Measurements from ENCODE around the gene AUTS2. TPM values are rescaled to one million over a fixed set of nuclear protein-coding genes. Genes with fewer than 3 reads are reported as not detected.

AUTS2 gene
- total RNA-seq, 1 experiment from 2014 or later, result 2.2 TPM

DNA sequence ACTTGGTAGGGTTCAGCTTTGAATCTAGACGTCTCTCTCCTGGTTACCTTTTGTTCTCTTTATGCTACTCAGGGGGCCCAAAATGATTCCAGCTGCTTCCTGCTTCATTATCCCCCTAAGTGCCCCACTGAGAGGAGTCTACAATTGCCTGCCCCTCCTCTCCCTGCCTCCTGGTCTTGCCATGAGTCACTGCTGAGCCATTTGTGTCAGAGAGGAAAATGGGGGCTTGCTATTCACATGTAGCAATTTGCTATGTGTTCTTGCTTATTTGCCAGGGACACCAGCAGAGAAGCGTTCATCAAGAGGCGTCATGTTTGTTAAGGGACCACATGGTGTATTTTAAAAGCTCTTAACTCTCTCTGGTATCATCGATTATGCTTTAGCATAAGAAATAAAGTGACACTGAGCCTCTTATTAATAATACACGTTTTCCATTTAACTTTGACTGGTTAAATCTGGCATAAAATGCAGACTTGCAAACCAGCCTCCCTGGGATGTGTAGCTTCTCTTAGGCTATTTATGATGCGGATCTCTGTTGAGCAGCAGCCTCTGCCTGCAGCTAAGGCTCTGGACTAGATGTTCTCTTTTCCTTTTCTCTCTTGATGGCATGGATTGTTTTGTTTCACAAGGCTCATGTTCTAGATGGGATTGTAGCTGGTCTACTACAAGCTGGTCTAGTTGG, 239.3 kb downstream of the AUTS2 start:
- no peaks in the 10 kb centered on the region for H3K27me3 ChIP-seq
- H3K9me3 ChIP-seq, result no peaks in the 10 kb centered on the region
- no peak overlapping the region for H3K4me3 ChIP-seq
- H3K36me3 ChIP-seq, result no peaks in the 10 kb centered on the region
- no peak for DNase-seq

DNA sequence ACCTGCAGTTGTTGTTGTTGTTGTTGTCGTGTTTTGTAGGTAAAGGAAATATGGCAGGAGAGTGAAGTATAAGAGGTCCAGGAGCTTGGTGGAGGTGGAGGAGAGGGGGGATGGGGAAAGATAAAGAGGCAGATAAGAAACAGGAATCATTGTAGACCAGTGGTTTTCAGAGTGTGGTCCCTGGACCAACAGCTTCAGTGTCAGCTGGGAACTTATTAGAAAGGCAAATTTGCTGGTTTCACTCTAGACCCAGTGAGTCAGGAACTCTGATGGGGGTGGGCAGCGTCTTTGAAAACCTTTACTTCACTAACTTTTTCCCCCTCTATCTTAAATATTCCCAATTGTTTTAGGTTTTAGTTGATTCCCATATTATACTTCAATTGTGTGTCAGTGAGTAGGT, 241.5 kb downstream of the AUTS2 start:
- Histone ChIP-seq H3K9me3 (no peaks in the 10 kb centered on the region), H3K36me3 (no peaks in the 10 kb centered on the region), H3K27me3 (no peaks in the 10 kb centered on the region), H3K4me3 (no peak overlapping the region)
- no peak for DNase-seq

DNA sequence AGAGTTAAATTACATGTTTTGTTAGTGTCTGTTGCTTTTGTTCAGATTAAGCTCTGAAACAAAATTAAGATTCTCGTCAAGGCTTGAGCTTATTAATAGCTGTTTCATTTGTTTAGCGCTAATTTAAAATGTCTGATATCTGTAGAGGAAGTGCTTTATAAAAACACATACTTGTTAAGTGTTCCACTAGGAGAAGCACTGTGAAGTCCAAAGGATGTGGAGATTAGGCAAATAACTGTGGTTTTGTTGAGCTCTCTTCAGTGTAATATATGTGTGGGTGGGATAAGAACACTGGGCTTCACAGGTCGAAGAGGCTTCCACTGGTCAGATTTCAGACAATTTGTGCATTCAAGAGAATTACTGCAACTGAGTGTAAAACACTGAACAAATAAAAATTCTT, 242.0 kb downstream of the AUTS2 start:
- Histone ChIP-seq H3K27me3 (no peaks in the 10 kb centered on the region), H3K4me3 (no peak overlapping the region), H3K36me3 (no peaks in the 10 kb centered on the region), H3K9me3 (no peaks in the 10 kb centered on the region)
- DNase-seq, result no peak

DNA sequence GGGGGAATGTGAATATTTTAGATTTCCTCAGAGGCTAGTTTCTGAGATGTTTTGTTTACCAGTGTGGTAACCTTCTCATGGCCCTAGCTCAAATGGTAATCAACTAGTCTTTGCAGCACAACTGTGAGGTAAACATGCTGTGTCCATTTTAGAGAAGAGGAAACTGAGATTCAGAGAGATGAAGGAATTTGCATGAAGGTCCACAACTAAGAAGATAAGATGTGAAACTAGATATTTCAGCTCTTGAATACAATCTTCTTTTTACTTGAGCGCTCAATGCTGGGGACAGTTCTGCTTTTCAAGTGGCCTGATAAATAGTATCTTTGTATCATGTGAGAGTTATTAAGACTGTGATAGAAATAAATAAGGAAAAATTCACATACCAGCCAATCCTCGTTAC, 245.4 kb downstream of the AUTS2 start:
- no peaks in the 10 kb centered on the region for H3K9me3 ChIP-seq
- no peak for DNase-seq
- H3K4me3 ChIP-seq, result no peak overlapping the region
- no peaks in the 10 kb centered on the region for H3K36me3 ChIP-seq
- H3K27me3 ChIP-seq, result no peaks in the 10 kb centered on the region

DNA sequence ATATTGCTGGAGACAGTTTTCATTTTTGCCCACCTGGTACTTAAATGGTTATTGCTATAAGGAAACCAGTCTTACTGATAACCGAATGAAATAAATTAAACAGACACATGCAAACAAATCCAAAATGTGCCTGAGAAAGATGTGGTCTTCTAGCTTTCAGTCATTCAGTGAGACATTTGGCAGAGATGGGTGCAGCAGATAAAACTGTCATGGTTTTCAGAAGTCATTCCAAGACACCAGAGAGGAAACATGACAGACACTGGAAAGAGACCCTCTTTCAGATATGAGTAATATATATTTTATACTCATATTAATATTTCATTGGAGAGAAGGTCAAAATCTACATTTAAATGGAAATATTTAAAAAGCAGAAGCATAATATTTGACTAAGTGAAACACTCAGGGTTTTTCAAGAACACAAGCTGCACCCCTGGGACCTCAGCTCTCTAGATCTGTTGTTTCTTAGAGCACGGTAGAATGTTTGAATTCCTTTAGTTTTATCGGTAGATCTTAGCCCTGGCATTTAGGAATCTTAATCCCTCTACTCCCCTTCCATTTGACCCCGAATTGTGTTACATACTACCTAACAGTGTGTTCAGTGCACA, 246.1 kb downstream of the AUTS2 start:
- no peak for DNase-seq
- Histone ChIP-seq H3K4me3 (no peak overlapping the region), H3K27me3 (no peaks in the 10 kb centered on the region), H3K9me3 (no peaks in the 10 kb centered on the region), H3K36me3 (no peaks in the 10 kb centered on the region)

DNA sequence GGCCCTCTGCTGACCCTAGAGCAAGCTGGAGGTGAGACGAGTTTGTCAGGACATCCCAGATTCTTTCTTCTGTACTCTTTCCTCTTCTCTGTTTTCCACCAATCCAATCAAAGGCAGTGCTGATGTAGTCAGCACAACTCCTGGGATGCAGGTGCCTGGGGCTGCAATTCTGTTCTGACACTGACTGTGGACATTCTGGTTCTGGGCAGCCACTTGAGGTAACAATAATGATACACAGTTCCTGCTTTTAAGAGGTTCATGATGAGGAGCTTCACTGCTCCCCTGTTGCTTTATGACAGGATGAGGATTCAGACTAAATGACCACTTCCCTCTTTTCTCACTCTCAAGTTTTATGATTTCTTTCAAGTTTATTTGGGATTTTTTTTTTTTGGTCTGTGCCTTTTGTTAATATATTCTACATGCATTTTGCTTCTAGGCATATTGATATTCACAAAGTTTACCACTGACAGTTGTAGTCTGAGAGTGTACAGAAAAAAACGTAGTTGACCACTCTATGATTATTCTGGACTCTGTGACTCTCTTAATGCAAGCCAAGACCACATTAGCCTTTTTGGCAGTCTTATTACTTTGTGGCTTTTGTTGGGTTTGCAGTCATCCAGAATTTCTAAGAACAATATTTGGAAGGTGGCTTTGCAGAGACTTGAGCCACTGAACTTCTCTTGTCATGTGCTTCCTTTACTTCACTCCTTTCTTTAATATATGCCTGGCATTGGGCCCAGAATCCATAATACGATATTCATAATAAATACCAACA, 247.6 kb downstream of the AUTS2 start:
- no peaks in the 10 kb centered on the region for H3K9me3 ChIP-seq
- no peaks in the 10 kb centered on the region for H3K36me3 ChIP-seq
- no peak for DNase-seq
- H3K4me3 ChIP-seq, result no peak overlapping the region
- H3K27me3 ChIP-seq, result no peaks in the 10 kb centered on the region

DNA sequence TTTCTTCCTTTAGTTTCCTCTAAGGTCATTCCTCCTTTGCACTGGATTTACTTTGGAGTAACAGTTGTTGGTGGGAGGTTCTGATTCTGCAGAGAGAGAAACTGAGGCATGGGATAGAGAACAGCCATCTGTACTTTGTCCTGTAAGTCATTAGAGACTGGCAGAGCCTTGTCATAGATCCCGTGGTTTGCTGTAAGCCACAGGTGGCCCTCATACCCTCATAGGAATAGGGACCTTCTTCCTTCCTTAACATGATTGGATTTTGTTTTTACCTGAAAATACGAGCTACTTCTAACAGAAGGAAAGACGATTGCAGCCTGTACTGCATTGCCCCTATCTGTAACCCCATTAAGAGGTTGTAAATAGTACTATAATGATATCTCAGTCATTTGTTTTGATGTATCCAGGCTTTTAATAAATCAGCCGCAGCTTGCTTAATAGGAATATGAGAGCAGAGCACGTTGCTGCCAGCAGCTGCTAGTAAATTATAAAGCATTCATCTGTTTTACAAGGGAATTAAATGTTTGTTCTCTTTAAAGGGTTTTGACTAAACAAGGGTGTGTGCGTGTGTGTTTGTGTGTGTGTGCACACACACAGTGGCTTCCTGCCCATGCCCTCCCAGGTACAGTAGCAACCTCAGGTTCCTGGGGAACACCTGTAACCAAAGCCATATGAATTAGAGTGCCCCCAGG, 249.8 kb downstream of the AUTS2 start:
- Histone ChIP-seq H3K36me3 (no peaks in the 10 kb centered on the region), H3K9me3 (no peaks in the 10 kb centered on the region), H3K4me3 (no peak overlapping the region), H3K27me3 (no peaks in the 10 kb centered on the region)
- no peak for DNase-seq

DNA sequence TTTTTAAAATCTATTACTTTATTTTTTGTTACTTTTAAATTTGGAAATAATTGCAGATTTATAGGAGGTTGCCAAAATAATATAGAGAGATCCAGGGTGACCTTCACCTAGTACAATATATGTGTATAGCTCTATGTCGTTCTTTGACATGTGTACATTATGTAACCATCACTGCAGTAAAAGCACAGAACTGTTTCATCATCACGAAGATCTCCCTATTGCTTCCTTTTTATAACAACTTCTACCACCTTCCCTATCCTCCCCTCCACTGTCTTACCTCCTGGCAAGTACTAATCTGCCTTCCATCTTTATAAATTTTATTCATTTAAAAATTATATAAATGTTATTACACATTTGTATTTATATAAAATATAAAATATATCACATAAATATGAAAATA, 251.0 kb downstream of the AUTS2 start:
- Histone ChIP-seq H3K4me3 (no peak overlapping the region), H3K9me3 (no peaks in the 10 kb centered on the region), H3K27me3 (no peaks in the 10 kb centered on the region), H3K36me3 (no peaks in the 10 kb centered on the region)
- DNase-seq, result no peak

DNA sequence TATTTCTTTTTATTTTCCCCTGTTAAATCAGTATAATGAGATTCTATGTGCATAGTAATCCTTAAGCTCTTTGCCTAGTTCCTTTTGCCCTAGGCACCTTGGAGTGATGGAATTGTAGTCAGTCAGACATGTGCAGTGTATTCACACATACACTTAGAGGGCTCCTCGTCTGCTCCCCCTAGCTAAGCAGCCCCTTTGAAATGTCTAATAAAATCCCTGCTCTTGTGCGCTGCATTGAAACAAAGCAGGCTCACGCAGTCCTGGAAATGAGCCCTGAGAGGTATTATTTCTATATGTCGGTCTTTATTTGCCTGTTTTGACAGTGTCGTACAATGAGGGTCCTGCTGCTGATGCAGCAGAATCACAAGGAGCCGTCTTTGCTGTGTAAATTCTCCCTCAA, 258.7 kb downstream of the AUTS2 start:
- Histone ChIP-seq H3K9me3 (no peaks in the 10 kb centered on the region), H3K4me3 (no peak overlapping the region), H3K36me3 (no peaks in the 10 kb centered on the region), H3K27me3 (no peaks in the 10 kb centered on the region)
- no peak for DNase-seq

DNA sequence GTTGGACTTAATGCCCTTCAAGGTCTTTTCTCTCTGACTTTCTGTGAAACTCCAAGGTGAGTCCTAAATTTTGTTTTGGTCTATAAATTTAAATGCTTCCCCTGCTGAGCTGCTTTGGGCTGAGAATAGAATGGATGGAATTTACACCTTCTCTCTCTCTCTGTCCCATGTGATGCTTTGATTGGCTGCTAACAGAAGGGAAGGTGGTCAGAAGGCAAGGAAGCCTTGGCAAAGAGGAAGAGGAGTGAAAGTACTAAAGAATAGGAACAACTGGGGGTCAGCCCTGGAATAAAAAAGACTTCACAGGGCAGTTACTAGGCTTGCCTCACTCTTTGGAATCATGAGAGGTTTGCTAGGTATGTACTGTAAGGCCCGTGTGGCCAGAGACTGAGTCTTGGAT, 260.2 kb downstream of the AUTS2 start:
- Histone ChIP-seq H3K4me3 (no peak overlapping the region), H3K36me3 (no peaks in the 10 kb centered on the region), H3K9me3 (no peaks in the 10 kb centered on the region), H3K27me3 (no peaks in the 10 kb centered on the region)
- DNase-seq, result no peak

DNA sequence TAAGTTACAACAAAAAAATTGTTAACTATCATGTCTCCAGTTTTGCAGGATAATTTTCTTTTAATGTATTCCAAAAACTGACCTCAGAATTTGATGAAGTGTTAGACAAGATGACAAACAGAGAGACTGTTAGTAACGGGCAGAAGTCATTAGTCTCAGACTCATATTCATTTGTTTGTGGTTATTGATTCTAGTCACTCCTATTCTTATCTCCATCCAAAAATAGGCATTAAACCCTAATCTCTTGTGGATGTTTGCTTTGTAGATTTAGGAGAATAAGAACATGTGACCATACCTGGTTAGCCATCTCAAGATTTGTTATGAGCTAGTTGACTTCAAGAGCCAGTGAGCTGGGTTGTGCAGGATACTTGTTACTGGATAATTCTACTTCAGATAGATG, 261.1 kb downstream of the AUTS2 start:
- Histone ChIP-seq H3K4me3 (no peak overlapping the region), H3K36me3 (no peaks in the 10 kb centered on the region), H3K9me3 (no peaks in the 10 kb centered on the region), H3K27me3 (no peaks in the 10 kb centered on the region)
- DNase-seq, result no peak

DNA sequence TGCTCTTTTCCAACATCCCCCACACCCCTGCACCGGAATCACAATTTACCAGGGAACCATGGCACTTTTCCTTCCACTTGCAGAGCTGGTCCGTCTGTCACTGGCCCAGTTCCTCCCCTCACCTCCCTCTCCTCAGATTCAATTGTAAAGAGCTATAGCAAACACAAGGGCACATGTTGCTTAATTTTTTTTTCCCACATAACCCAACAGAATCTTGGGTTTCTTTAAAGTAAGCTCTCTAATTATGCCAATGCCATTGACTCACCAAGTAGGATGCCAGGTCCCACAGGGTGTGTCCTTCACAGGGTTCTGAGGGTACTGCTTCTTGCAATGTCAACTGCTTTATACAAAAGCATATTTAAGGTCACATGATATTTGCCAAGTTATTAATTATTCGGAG, 262.2 kb downstream of the AUTS2 start:
- Histone ChIP-seq H3K4me3 (no peak overlapping the region), H3K27me3 (no peaks in the 10 kb centered on the region), H3K9me3 (no peaks in the 10 kb centered on the region), H3K36me3 (no peaks in the 10 kb centered on the region)
- peak; percentile 23 for DNase-seq

DNA sequence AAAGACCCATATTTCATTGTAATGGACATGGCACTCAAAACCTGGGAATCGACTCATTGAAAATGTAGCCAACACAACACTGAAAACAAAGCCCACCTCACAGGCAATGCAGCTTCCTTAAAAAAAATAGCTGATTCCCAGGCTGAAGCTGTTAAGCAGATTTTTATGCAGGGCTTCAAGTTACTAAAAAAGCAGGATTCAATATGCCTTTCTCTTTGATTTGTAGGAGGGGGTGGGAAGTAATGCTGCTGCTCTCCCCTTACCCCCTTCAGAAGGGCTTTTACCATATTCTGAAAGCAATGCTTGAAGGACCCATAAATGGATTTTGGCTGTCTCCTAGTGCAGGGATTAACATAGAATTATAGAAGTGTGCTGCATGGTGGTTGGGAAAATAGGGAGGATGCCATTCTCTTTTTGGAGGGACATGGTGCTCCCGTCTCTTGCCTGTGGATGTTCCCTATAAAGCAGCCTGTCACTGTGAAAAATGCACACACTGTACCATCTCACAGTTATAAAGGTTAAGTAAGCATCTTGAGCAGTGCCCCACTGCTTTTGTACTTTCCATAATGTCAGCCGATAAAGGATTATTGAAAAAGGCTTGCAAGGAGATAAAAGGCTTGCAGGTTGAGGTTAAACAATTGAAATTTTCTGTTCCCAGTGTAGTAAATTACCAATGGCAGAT, 262.8 kb downstream of the AUTS2 start:
- DNase-seq, result no peak

DNA sequence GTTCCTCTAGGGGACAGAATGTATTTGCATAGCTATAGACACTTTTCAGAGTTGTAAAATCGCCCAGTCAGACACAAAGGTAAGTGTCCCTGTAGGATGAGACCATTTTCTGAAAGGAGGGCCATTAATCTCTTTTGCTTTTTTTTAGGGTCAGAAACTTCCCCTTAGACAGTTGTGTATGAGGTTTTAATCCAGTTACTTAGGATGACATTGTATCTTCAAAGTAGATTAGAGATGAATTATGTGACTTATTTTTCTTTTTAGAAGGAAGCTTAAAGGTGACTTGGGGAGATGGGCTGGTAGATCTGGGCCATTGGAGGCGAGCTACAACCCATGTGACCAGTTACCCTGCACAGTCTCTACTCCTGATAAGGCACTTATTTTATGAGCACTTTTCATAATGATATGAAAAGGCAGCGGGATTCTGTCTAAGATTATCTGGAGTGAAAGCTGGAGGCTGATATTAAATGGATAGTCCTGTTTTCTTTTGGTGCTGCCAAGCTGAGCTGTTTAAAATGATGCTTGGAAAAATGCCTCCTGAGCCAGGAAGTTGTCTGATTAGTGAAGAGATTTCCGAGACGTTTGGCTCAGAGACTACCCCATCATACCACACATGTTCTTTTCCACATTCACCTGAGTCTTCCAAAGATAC, 264.3 kb downstream of the AUTS2 start:
- Histone ChIP-seq H3K36me3 (no peaks in the 10 kb centered on the region), H3K9me3 (no peaks in the 10 kb centered on the region), H3K27me3 (no peaks in the 10 kb centered on the region), H3K4me3 (no peak overlapping the region)
- no peak for DNase-seq

More for the DNA sequence above, 262.8 kb downstream of the AUTS2 start:
- Histone ChIP-seq H3K27me3 (no peaks in the 10 kb centered on the region), H3K9me3 (no peaks in the 10 kb centered on the region), H3K4me3 (no peak overlapping the region), H3K36me3 (no peaks in the 10 kb centered on the region)

DNA sequence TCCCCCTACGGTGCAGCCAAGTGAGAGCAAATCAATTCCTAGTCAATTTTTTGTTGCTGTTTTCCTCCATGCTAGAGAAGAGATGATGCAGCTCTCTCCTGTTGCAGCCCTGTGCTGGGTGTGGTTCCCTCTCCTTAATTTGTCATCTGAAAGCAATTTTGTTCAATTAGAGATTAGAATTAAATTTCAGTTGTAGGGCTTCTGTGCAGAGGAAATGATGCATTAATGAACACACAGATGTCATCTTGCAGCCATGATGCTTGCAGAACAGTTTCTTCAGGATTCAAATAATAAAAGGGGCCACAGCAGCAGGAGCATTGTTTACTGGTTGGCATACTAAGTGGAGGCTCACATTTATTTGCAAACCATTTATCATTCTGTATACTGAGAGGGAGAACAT, 266.0 kb downstream of the AUTS2 start:
- no peaks in the 10 kb centered on the region for H3K27me3 ChIP-seq
- no peak for DNase-seq

DNA sequence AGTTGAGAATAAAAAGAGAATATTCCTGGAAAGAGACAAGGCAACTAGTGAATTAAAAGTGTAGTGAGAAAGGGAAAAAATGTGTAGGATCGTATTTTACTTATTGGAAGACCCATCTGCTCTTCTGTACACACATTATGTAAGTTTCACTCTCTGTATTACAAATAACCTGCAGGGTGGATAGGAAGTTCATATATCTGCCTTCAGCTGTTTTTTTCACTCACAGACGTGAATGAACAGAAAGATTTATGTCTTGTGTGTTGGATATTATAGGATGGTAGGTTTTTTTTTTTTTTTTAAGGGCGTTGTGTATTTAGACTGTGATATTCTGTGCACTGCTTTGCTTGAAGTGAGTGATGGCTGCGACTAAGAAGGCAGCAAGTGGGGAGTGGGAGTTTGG, 266.5 kb downstream of the AUTS2 start:
- H3K4me3 ChIP-seq, result no peak overlapping the region
- H3K9me3 ChIP-seq, result no peaks in the 10 kb centered on the region
- DNase-seq, result no peak
- H3K36me3 ChIP-seq, result no peaks in the 10 kb centered on the region
- H3K27me3 ChIP-seq, result no peaks in the 10 kb centered on the region

More for the DNA sequence above, 266.0 kb downstream of the AUTS2 start:
- no peak overlapping the region for H3K4me3 ChIP-seq
- H3K36me3 ChIP-seq, result no peaks in the 10 kb centered on the region
- H3K9me3 ChIP-seq, result no peaks in the 10 kb centered on the region

Measured in MG63 (cell line).